Fibroblast of the conjunctiva (primary cell): Measurements from ENCODE around the gene LMLN.
"Not testable (repeated sequence)": the region's sequence is repeated elsewhere in the genome, so short reads cannot be mapped to it uniquely, and the experiment has no call there.

Experiments
- DNase-seq: peaks from one replicate; pipeline ENCODE4 v3.0.0-alpha.2; 2010; ENCODE audit warnings: low read depth

Gene LMLN

GRCh38 chr3:197959891-197960693, at the start of gene LMLN:
LMLN (plus strand) TSS chr3:197960217; CDS start chr3:197960246, 29 bp downstream.
- DNase-seq, result peak; percentile 92

GRCh38 chr3:197912741-197913476, 47.1 kb upstream of the LMLN start:
- DNase-seq, result no peak

- DNase-seq, result no peak
These were observed 46.2 kb upstream of the LMLN start for GRCh38 chr3:197913641-197914380.

- DNase-seq, result not testable (repeated sequence)
These were observed 38.4 kb upstream of the LMLN start for GRCh38 chr3:197921429-197922275.

- no peak for DNase-seq
These were observed 33.6 kb upstream of the LMLN start for GRCh38 chr3:197926418-197926817.

- DNase-seq, result not testable (repeated sequence)
These were observed 32.4 kb upstream of the LMLN start for GRCh38 chr3:197927578-197927977.

GRCh38 chr3:197936819-197937384, 23.1 kb upstream of the LMLN start:
- no peak for DNase-seq

- no peak for DNase-seq
These were observed 19.2 kb upstream of the LMLN start for GRCh38 chr3:197940745-197941384.

- peak; percentile 27 for DNase-seq
These were observed 17.0 kb upstream of the LMLN start for GRCh38 chr3:197942956-197943556.

GRCh38 chr3:197949191-197949777, 10.7 kb upstream of the LMLN start:
- DNase-seq, result no peak

GRCh38 chr3:197949778-197950676, 10.0 kb upstream of the LMLN start, which contains the start of gene RPL35A:
RPL35A (plus strand) TSS chr3:197950190; CDS start chr3:197950968, 778 bp downstream.
- DNase-seq, result peak; percentile 90

GRCh38 chr3:197950677-197951061, 9.3 kb upstream of the LMLN start:
- no peak for DNase-seq

GRCh38 chr3:197951392-197951990, 8.5 kb upstream of the LMLN start:
- no peak for DNase-seq

GRCh38 chr3:197952440-197952839, 7.6 kb upstream of the LMLN start:
- no peak for DNase-seq

GRCh38 chr3:197953325-197953724, 6.7 kb upstream of the LMLN start:
- DNase-seq, result no peak

- DNase-seq, result no peak
These were observed 6.1 kb upstream of the LMLN start for GRCh38 chr3:197953881-197954280.

- no peak for DNase-seq
These were observed 4.0 kb upstream of the LMLN start for GRCh38 chr3:197955892-197956477.

- no peak for DNase-seq
These were observed 3.4 kb upstream of the LMLN start for GRCh38 chr3:197956626-197956988.
